Left ventricle myocardium inferior (tissue), 1 donor: ENCODE measurements around the gene ADK. TPM values are rescaled to one million over a fixed set of nuclear protein-coding genes. Genes with fewer than 3 reads are reported as not detected.

Experiments
- DNase-seq: peaks from one replicate; pipeline ENCODE4 v3.0.0-alpha.2; 2020
- H3K27ac ChIP-seq: fragments of 200-600 bp; replicated peaks from 2 replicates; pipeline ENCODE4 v1.8.0; 2021
- H3K27me3 ChIP-seq: fragments of 200-600 bp; 2 replicates; pipeline ENCODE4 v1.8.0; 2021; ENCODE audit warnings: low read depth
- H3K36me3 ChIP-seq: fragments of 200-600 bp; 2 replicates; pipeline ENCODE4 v1.8.0; 2021
- H3K4me1 ChIP-seq: fragments of 200-600 bp; 2 replicates; pipeline ENCODE4 v1.8.0; 2021
- H3K4me3 ChIP-seq: fragments of 200-600 bp; 2 replicates; pipeline ENCODE4 v1.8.0; 2021; ENCODE audit warnings: mild to moderate bottlenecking, moderate library complexity
- H3K9me3 ChIP-seq: fragments of 200-600 bp; replicated peaks from 2 replicates; pipeline ENCODE4 v1.8.0; 2021
- intact Hi-C: fragments of 100-400 bp; cut with micrococcal nuclease; formaldehyde crosslinking; loops from one replicate; pipeline ENCODE4 v1.11.0; 2022
- total RNA-seq: library from RNA; stranded (reverse); fragmentation: NEBNext Ultra II Directional; extraction: Animal tissue kit (Norgen Biotek cat#: 25700); gene quantifications from one replicate; pipeline ENCODE4 v1.2.1, GENCODE V29; 2021
- TF ChIP-seq, protein P1 (sequence below): fragments of 200-600 bp; IDR thresholded peaks from 2 replicates; pipeline ENCODE4 v1.8.0; 2021; ENCODE audit warnings: antibody characterized with exemption, mild to moderate bottlenecking, borderline replicate concordance
- donor health status: DM: no; HTN: yes; CAD: no; lungs with severe emphysema.

The ADK gene
- total RNA-seq, 1 donor from 2014 or later = 41.3 TPM

DNA sequence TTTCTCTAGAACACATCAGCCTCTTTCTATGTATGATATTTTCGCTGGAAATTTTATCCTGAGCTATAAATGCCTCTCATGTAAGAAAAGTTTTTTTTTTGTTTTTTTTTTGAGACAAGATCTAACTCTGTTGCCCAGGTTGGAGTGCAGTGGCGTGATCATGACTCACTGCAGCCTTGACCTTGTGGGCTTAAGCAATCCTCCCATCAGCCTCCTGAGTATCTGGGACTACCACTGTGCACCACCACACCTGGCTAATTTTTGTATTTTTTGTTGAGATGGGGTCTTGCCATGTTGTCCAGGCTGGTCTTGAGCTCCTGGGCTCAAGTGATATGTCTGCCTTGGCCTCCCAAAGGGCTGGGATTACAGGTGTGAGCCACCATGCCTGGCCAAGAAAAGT, 80.4 kb downstream of the ADK start:
- no peak overlapping the region for H3K27ac ChIP-seq
- no peaks in the 10 kb centered on the region for H3K9me3 ChIP-seq
- DNase-seq = no peak
- H3K4me1 ChIP-seq = peaks cover 4% of the 10 kb centered on the region
- no peaks in the 10 kb centered on the region for H3K27me3 ChIP-seq
- H3K4me3 ChIP-seq = no peak overlapping the region
- H3K36me3 ChIP-seq = no peaks in the 10 kb centered on the region
- intact Hi-C loops = no loop called here
- TF ChIP-seq, protein P1, sequence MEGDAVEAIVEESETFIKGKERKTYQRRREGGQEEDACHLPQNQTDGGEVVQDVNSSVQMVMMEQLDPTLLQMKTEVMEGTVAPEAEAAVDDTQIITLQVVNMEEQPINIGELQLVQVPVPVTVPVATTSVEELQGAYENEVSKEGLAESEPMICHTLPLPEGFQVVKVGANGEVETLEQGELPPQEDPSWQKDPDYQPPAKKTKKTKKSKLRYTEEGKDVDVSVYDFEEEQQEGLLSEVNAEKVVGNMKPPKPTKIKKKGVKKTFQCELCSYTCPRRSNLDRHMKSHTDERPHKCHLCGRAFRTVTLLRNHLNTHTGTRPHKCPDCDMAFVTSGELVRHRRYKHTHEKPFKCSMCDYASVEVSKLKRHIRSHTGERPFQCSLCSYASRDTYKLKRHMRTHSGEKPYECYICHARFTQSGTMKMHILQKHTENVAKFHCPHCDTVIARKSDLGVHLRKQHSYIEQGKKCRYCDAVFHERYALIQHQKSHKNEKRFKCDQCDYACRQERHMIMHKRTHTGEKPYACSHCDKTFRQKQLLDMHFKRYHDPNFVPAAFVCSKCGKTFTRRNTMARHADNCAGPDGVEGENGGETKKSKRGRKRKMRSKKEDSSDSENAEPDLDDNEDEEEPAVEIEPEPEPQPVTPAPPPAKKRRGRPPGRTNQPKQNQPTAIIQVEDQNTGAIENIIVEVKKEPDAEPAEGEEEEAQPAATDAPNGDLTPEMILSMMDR = no peak

DNA sequence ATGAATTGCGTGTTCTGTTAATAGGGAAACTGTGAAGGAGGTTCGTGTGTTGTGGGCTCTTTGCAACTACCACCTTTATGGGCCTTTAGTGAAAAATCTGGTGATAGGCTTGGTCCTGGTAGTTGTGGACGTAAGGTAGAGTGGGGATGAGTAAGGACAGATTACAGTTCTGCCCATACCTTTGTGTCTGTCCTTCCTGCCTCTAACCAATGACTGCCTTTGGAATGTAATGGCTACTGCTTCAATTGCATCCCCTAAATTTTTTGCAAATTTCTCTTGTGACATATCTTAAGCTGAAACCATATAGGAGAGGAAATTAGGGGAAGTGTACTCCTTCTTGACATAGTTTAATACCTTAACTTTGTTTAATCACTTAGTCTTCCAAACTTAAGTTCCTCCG, 82.3 kb downstream of the ADK start:
- peaks cover 1% of the 10 kb centered on the region for H3K4me1 ChIP-seq
- no peaks in the 10 kb centered on the region for H3K36me3 ChIP-seq
- DNase-seq = no peak
- intact Hi-C loops = no loop called here
- H3K4me3 ChIP-seq = no peak overlapping the region
- TF ChIP-seq, protein P1 = no peak
- H3K27ac ChIP-seq = no peak overlapping the region
- H3K27me3 ChIP-seq = no peaks in the 10 kb centered on the region
- H3K9me3 ChIP-seq = no peaks in the 10 kb centered on the region

DNA sequence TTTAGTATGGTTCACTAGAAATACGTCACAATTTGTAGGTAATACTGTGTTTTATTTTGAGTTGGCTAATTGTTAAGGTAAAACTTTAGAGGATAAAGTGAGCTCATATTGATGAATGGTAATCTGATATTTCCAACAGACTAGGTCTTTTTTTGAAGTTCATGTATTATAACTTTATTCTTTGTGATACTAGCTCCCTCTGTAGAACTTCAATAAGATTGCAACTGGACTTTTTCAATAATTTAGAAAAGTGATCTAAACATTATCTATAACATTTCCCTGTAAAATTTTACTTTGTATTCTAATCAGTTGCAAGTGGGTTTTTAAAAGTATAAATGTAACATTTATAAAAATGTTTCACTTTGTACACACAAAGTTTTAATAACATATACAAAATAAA, 83.5 kb downstream of the ADK start:
- intact Hi-C loops = no loop called here
- DNase-seq = no peak
- Histone ChIP-seq H3K27me3 (no peaks in the 10 kb centered on the region), H3K27ac (no peak overlapping the region), H3K4me3 (no peak overlapping the region), H3K4me1 (no peaks in the 10 kb centered on the region), H3K9me3 (no peaks in the 10 kb centered on the region), H3K36me3 (no peaks in the 10 kb centered on the region)
- TF ChIP-seq, protein P1 = peak; percentile 54

DNA sequence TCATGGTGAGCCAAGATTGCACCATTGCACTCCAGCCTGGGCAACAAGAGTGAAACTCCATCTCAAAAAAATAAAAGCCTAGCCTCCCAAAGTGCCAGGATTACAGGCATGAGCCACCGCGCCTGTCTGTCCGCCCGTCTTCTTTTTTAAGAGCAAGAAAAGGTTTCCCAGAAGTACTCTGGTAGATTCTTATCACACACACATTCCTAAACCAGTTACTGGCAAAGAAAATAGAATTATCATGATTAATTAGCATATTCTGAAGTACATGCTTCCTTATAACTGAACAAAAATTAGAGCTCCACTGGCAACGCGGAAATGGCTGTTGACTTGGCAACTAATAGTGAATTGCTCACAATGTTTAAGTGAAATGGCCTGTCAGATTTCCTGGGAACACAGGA, 87.0 kb downstream of the ADK start:
- no peak overlapping the region for H3K27ac ChIP-seq
- no peaks in the 10 kb centered on the region for H3K27me3 ChIP-seq
- peaks cover 4% of the 10 kb centered on the region for H3K36me3 ChIP-seq
- TF ChIP-seq, protein P1 = no peak
- no peaks in the 10 kb centered on the region for H3K9me3 ChIP-seq
- no peak for DNase-seq
- no peak overlapping the region for H3K4me3 ChIP-seq
- no peaks in the 10 kb centered on the region for H3K4me1 ChIP-seq
- intact Hi-C loops = no loop called here

DNA sequence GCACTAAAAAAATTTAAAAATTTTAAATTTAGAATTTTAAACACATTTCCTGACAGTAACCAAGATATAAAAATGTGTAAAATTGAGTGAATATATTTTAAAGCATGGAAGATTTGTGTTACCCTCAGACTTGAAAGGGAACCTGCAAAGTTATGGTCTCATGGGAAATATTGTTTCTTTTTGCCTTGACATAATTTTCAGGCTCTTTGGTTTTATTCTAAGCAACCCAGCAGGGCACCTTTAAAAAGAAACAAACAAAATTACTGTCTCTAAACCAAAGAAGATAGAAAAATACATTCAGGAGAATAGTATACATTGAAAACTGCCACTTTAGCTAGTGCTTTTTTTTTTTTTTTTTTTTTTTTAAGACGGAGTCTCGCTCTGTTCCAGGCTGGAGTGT, 87.5 kb downstream of the ADK start:
- Histone ChIP-seq H3K4me3 (no peak overlapping the region), H3K9me3 (no peaks in the 10 kb centered on the region), H3K27me3 (no peaks in the 10 kb centered on the region), H3K36me3 (peaks cover 9% of the 10 kb centered on the region), H3K4me1 (no peaks in the 10 kb centered on the region), H3K27ac (no peak overlapping the region)
- intact Hi-C loops = no loop called here
- no peak for DNase-seq
- TF ChIP-seq, protein P1 = no peak

DNA sequence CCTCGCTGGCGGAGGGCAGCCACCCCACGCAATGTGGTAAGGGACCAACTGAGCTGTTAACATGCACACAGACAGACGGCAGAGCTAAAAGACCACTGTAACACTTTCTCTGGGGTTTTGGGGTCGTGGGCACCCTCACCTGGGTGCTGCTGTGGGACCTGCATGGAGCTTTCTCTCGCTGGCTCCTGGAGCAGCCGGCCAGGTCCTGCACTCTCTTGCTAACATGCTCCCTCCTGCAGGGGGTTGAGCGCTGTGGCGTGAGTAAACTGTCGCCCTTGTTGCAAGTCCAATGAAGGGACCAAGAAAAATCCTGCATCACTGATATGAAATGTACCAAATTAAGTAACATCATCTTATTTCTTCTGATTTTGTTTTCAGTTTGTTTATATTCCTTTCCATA, 92.0 kb downstream of the ADK start:
- intact Hi-C loops = no loop called here
- Histone ChIP-seq H3K4me1 (no peaks in the 10 kb centered on the region), H3K9me3 (no peaks in the 10 kb centered on the region), H3K27ac (no peak overlapping the region), H3K36me3 (peaks cover 9% of the 10 kb centered on the region), H3K4me3 (no peak overlapping the region), H3K27me3 (no peaks in the 10 kb centered on the region)
- no peak for DNase-seq
- TF ChIP-seq, protein P1 = no peak
